ENCODE results near the gene EDRF1.

EDRF1 gene

GRCh38 chr10:125762692-125763648 is 43.5 kb downstream of the EDRF1 start:
- DNase-seq: no peak

- DNase-seq: no peak
Measured at GRCh38 chr10:125765835-125766234, 46.3 kb downstream of the EDRF1 start.

GRCh38 chr10:125766511-125766910 is 47.0 kb downstream of the EDRF1 start:
- no peak for DNase-seq

- peak; percentile 95 for DNase-seq
Measured at GRCh38 chr10:125768219-125768855, 48.8 kb downstream of the EDRF1 start.

- no peak for DNase-seq
Measured at GRCh38 chr10:125769175-125769574, 49.7 kb downstream of the EDRF1 start.

GRCh38 chr10:125770844-125771243 is 51.3 kb downstream of the EDRF1 start:
- no peak for DNase-seq

GRCh38 chr10:125772112-125772863 is 52.8 kb downstream of the EDRF1 start:
- no peak for DNase-seq

- no peak for DNase-seq
Measured at GRCh38 chr10:125772864-125773180, 53.3 kb downstream of the EDRF1 start.

- no peak for DNase-seq
Measured at GRCh38 chr10:125773687-125774543, 54.4 kb downstream of the EDRF1 start.

- DNase-seq: no peak
Measured at GRCh38 chr10:125774581-125775191, 55.2 kb downstream of the EDRF1 start.

- DNase-seq: no peak
Measured at GRCh38 chr10:125775491-125776106, 56.1 kb downstream of the EDRF1 start, which contains the start of gene MMP21. TSS of gene MMP21 (minus strand) at chr10:125775821. CDS start at chr10:125775821, 0 bp downstream.

- DNase-seq: no peak
Measured at GRCh38 chr10:125777806-125778205, 58.3 kb downstream of the EDRF1 start.

- no peak for DNase-seq
Measured at GRCh38 chr10:125778556-125778955, 59.0 kb downstream of the EDRF1 start.

- peak; percentile 96 for DNase-seq
Measured at GRCh38 chr10:125779403-125780327, 60.2 kb downstream of the EDRF1 start.

GRCh38 chr10:125781374-125781773 is 61.9 kb downstream of the EDRF1 start:
- no peak for DNase-seq

- no peak for DNase-seq
Measured at GRCh38 chr10:125782054-125782453, 62.5 kb downstream of the EDRF1 start.

GRCh38 chr10:125782616-125783015 is 63.1 kb downstream of the EDRF1 start:
- peak; percentile 80 for DNase-seq

GRCh38 chr10:125783408-125783807 is 63.9 kb downstream of the EDRF1 start:
- DNase-seq: no peak

- no peak for DNase-seq
Measured at GRCh38 chr10:125783957-125784356, 64.4 kb downstream of the EDRF1 start.

GRCh38 chr10:125785791-125786190 is 66.3 kb downstream of the EDRF1 start:
- no peak for DNase-seq

Measured in NCI-H82 (cell line).